H54 (cell line): ENCODE measurements around the gene MUTYH.

ENCODE experiments used
- DNase-seq: peaks from one replicate; pipeline ENCODE4 v3.0.0; 2011; ENCODE audit warnings: low spot score, mixed read lengths; ENCODE audit not compliant: insufficient read length
- FAIRE-seq: peaks from 3 replicates; lab custom pipeline; 2011; peaks lifted over from hg19 to GRCh38; lab: Jason Lieb, UNC
- POLR2A ChIP-seq: IDR thresholded peaks from 2 replicates; pipeline ENCODE4 v1.6.1; 2011; ENCODE audit warnings: low read depth, mild to moderate bottlenecking, low read length

Gene MUTYH

GRCh38 chr1:45335855-45336324, 4.3 kb downstream of the MUTYH start:
- DNase-seq (no peak), FAIRE-seq (no peak)

GRCh38 chr1:45334308-45335245, 5.7 kb downstream of the MUTYH start:
- DNase-seq, result no peak

More at GRCh38 chr1:45335855-45336324, 4.3 kb downstream of the MUTYH start:
- TF ChIP-seq POLR2A, result no peak

GRCh38 chr1:45332346-45332720, 7.9 kb downstream of the MUTYH start:
- TF ChIP-seq POLR2A, result no peak
- no peak for DNase-seq
- FAIRE-seq, result no peak

More at GRCh38 chr1:45334308-45335245, 5.7 kb downstream of the MUTYH start:
- no peak for FAIRE-seq
- TF ChIP-seq POLR2A, result no peak

- FAIRE-seq (no peak), DNase-seq (no peak)
- no peak for TF ChIP-seq POLR2A
These were observed 8.5 kb downstream of the MUTYH start for GRCh38 chr1:45331436-45332345.

- TF ChIP-seq POLR2A, result no peak
- DNase-seq, result peak; percentile 51
- FAIRE-seq, result no peak
These were observed 10.8 kb downstream of the MUTYH start for GRCh38 chr1:45329445-45329844.

- TF ChIP-seq POLR2A, result no peak
- FAIRE-seq, result no peak
- DNase-seq, result no peak
These were observed 11.6 kb downstream of the MUTYH start for GRCh38 chr1:45328680-45329079.

GRCh38 chr1:45327644-45328515, 12.4 kb downstream of the MUTYH start:
- FAIRE-seq, result no peak
- no peak for DNase-seq
- no peak for TF ChIP-seq POLR2A

GRCh38 chr1:45326627-45327623, 13.3 kb downstream of the MUTYH start, which contains the start of gene HPDL:
Gene HPDL, plus strand, starts transcription at chr1:45326895. Its CDS starts 254 bp downstream, at chr1:45327149.
- no peak for TF ChIP-seq POLR2A
- DNase-seq, result no peak
- no peak for FAIRE-seq

GRCh38 chr1:45325851-45326506, 14.3 kb downstream of the MUTYH start:
- TF ChIP-seq POLR2A, result no peak
- FAIRE-seq (no peak), DNase-seq (no peak)

- no peak for DNase-seq
- no peak for FAIRE-seq
These were observed 17.7 kb downstream of the MUTYH start for GRCh38 chr1:45322486-45323040.

GRCh38 chr1:45321444-45321843, 18.8 kb downstream of the MUTYH start:
- FAIRE-seq (no peak), DNase-seq (no peak)
- TF ChIP-seq POLR2A, result no peak

More at GRCh38 chr1:45322486-45323040, 17.7 kb downstream of the MUTYH start:
- no peak for TF ChIP-seq POLR2A
